ENCODE measurements around the gene RET. TPM values are rescaled to one million over a fixed set of nuclear protein-coding genes. Genes with fewer than 3 reads are reported as not detected.

Gene RET
- total RNA-seq, 4 donors from 2014 or later, result 1.4 to 3.9 (median 1.8) TPM

DNA sequence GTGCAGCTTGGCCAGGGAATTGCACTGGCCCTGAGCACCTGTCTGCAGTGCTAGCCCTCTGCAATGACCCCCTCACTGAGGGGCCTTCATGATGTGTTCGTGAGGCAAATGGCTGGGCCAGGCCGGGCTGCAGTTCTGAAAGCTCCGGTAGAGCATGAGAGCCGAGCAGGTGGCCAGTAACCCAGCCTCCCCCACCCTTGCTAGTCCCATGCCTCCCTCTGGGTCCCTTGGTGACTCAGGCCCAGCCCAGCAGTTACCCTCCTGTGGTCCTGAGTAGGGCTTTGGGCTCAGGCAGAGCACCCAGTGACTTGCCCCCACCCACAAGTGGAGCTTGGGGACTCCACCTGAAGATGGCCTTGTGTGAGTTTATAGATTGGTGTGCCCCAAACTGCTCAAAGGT is 45.2 kb downstream of the RET start:
- WGBS, 2 donors (ENCODE audit: low coverage in 1 of 2), result 80% methylated on average over 1 of the region's 4 CpGs; no CpG with 5 or more reads in 1 of the 2 donors
- no peak for ATAC-seq
- H3K4me3 ChIP-seq, result no peak overlapping the region
- no peaks in the 10 kb centered on the region for H3K27me3 ChIP-seq
- H3K27ac ChIP-seq, result no peak overlapping the region
- no peaks in the 10 kb centered on the region for H3K36me3 ChIP-seq
- TF ChIP-seq, protein P1, sequence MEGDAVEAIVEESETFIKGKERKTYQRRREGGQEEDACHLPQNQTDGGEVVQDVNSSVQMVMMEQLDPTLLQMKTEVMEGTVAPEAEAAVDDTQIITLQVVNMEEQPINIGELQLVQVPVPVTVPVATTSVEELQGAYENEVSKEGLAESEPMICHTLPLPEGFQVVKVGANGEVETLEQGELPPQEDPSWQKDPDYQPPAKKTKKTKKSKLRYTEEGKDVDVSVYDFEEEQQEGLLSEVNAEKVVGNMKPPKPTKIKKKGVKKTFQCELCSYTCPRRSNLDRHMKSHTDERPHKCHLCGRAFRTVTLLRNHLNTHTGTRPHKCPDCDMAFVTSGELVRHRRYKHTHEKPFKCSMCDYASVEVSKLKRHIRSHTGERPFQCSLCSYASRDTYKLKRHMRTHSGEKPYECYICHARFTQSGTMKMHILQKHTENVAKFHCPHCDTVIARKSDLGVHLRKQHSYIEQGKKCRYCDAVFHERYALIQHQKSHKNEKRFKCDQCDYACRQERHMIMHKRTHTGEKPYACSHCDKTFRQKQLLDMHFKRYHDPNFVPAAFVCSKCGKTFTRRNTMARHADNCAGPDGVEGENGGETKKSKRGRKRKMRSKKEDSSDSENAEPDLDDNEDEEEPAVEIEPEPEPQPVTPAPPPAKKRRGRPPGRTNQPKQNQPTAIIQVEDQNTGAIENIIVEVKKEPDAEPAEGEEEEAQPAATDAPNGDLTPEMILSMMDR (IDR thresholded peaks at IDR 0.05), result no peak
- TF ChIP-seq POLR2AphosphoS5 (IDR thresholded peaks at IDR 0.05) (no peak), EP300 (IDR thresholded peaks at IDR 0.05) (no peak), POLR2A (IDR thresholded peaks at IDR 0.05) (no peak)
- peaks cover 0 to 13% (median 0%) of the 10 kb centered on the region in 3 donors for H3K4me1 ChIP-seq
- H3K9me3 ChIP-seq, result no peaks in the 10 kb centered on the region

DNA sequence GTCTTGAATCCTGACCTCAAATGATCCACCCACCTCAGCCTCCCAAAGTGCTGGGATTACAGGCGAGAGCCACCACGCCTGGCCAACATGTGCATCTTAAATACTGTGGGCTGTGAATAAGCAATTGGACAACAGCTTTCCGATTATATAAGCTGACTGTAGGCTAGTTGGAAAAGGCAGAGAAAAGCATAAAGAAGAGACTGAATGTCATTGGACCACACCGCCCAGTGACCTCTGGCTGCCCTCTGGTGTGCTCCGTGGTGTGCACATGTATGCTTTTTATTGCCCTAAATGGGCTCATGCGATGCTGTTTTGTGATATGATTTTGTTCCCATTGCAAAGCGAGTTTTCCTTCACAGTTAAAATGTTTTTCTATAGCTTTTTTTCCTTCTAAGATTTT is 46.0 kb downstream of the RET start:
- no peak for ATAC-seq
- Histone ChIP-seq H3K4me1 (peaks cover 0 to 13% (median 0%) of the 10 kb centered on the region in 3 donors), H3K4me3 (no peak overlapping the region), H3K36me3 (no peaks in the 10 kb centered on the region), H3K27me3 (no peaks in the 10 kb centered on the region), H3K27ac (no peak overlapping the region), H3K9me3 (no peaks in the 10 kb centered on the region)
- TF ChIP-seq POLR2AphosphoS5 (IDR thresholded peaks at IDR 0.05), result no peak
- TF ChIP-seq, protein P1 (IDR thresholded peaks at IDR 0.05), result no peak
- no peak for TF ChIP-seq EP300 (IDR thresholded peaks at IDR 0.05)
- TF ChIP-seq POLR2A (IDR thresholded peaks at IDR 0.05), result no peak
- 92 to 95% methylated on average over 5 to 7 of the region's 7 CpGs for WGBS, 2 donors (ENCODE audit: low coverage in 1 of 2)

DNA sequence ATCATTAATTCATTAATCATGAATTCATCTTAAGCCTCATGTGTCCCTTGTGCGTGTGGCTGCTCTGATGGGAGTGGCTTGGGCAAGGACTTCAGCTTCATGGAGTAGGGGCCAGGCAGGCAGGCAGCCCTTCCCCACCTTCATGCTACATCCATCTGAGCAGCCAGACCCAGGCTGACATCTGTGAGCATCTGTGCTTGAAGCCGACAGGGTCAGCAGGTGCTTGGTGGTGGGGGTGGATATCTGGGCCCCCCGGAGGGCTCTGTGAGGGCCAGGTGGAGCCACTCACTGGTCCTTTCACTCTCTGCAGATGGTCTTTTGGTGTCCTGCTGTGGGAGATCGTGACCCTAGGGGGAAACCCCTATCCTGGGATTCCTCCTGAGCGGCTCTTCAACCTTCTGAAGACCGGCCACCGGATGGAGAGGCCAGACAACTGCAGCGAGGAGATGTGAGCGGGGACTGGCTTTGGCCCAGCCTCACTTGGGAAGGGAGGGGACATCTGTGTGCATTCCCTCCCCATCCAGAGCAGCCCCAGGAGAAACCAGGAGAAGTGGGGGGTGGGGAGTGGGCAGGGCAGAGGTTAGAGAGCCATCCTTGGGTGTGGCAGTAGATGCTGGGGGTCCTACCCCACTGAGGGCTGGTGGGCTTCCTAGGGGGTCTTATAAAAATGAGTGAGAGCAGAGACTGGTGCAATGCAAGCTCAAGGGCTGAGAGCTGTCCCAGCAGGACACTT is 46.7 kb downstream of the RET start:
- ATAC-seq, result no peak
- H3K36me3 ChIP-seq, result no peaks in the 10 kb centered on the region

DNA sequence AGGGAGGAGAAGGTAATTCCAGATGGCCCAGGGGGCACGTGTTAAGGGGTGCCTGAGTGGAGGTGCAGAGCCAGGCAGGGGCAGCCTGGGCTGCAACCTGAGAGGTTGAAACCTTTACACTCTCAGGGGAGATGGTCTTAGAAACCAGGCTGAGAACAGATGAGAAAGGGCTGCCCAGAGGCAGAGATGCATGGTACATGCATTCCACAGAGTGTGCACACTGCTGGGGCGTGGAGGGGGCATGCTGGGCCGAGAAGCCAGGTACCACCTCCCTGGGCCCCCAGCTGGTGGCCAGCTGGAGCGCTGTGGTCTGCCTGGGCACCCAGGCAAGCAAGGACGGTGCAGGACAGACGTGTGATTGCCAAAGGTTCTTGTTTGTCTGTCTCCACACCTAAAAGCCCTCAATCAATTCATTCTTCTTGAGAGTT is 47.2 kb downstream of the RET start:
- ATAC-seq, result no peak
- peaks cover 0 to 13% (median 0%) of the 10 kb centered on the region in 3 donors for H3K4me1 ChIP-seq
- H3K36me3 ChIP-seq, result no peaks in the 10 kb centered on the region
- H3K9me3 ChIP-seq, result no peaks in the 10 kb centered on the region
- TF ChIP-seq POLR2A (IDR thresholded peaks at IDR 0.05) (no peak), POLR2AphosphoS5 (IDR thresholded peaks at IDR 0.05) (no peak), EP300 (IDR thresholded peaks at IDR 0.05) (no peak)
- TF ChIP-seq, protein P1 (IDR thresholded peaks at IDR 0.05), result no peak
- H3K27me3 ChIP-seq, result no peaks in the 10 kb centered on the region
- no peak overlapping the region for H3K4me3 ChIP-seq
- 67 to 83% methylated on average over 1 to 4 of the region's 6 CpGs for WGBS, 2 donors (ENCODE audit: low coverage in 1 of 2)
- H3K27ac ChIP-seq, result no peak overlapping the region

More for the DNA sequence above, 46.7 kb downstream of the RET start:
- peaks cover 0 to 13% (median 0%) of the 10 kb centered on the region in 3 donors for H3K4me1 ChIP-seq
- WGBS, 2 donors (ENCODE audit: low coverage in 1 of 2), result 57 to 86% methylated on average over 1 of the region's 9 CpGs
- H3K4me3 ChIP-seq, result no peak overlapping the region
- no peaks in the 10 kb centered on the region for H3K9me3 ChIP-seq
- H3K27me3 ChIP-seq, result no peaks in the 10 kb centered on the region
- H3K27ac ChIP-seq, result no peak overlapping the region
- TF ChIP-seq EP300 (IDR thresholded peaks at IDR 0.05), result no peak
- TF ChIP-seq POLR2AphosphoS5 (IDR thresholded peaks at IDR 0.05), result no peak
- TF ChIP-seq, protein P1 (IDR thresholded peaks at IDR 0.05), result no peak
- TF ChIP-seq POLR2A (IDR thresholded peaks at IDR 0.05), result no peak
